ENCODE data around the gene RPS21. TPM values are rescaled to one million over a fixed set of nuclear protein-coding genes. Genes with fewer than 3 reads are reported as not detected.

RPS21 gene
- total and polyA plus RNA-seq, 4 donors, result 222 to 4,827 (median 2,651) TPM

DNA sequence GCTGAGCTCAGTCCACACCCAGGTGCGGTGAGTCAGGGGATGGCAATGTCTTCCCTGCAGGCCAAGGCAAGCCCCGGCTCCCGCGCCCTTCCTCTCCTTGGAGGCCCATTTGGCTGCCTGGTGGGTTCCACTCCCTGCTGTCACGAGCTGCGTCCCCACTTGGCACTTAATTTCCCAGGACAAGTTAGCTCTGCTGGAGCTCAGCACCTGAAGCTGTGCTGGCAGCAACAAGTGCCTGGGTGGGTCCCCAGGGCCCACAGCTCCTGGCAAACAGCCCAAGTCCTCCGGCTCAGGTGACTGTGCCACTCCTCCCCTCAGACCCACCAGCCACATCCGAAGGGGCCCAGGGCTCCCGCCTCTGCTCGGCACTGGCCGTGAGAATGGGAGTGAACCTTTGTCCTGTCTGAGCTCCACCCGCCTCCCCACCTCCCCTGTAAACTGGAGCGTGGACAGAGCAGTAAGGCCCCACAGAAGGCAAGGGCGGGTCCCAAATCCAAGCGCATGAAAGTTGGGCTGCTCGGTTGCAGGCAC lies 36.7 kb upstream of the RPS21 start:
- Histone ChIP-seq H3K4me3 (no peak overlapping the region), H3K9me3 (ENCODE audit: control insufficient read depth in 4 of 4, insufficient read depth in 3 of 4, low read length in 3 of 4) (no peaks in the 10 kb centered on the region), H3K4me1 (ENCODE audit: control insufficient read depth in 5 of 5, insufficient read depth in 5 of 5, low read length in 5 of 5) (peaks cover 0 to 9% (median 6%) of the 10 kb centered on the region in 5 donors), H3K9ac (ENCODE audit: insufficient read depth in 1 of 2, low read length in 2 of 2) (no peak overlapping the region), H3K36me3 (ENCODE audit: control insufficient read depth in 4 of 4, insufficient read depth in 4 of 4, low read length in 4 of 4) (peaks cover 0 to 55% (median 4%) of the 10 kb centered on the region in 4 donors), H3K27me3 (ENCODE audit: control insufficient read depth in 3 of 3, insufficient read depth in 3 of 3, low read length in 2 of 3) (no peaks in the 10 kb centered on the region), H3K27ac (ENCODE audit: low read depth in 1 of 2, low read length in 1 of 2) (peak overlapping the region in 1 of 2 donors; percentile 84)
- 71 to 85% methylated on average over 16 of the region's 16 CpGs for WGBS, 2 donors
- TF ChIP-seq CTCF (IDR thresholded peaks at IDR 0.05; ENCODE audit: control extremely low read depth, extremely low read depth), result no peak
- ATAC-seq (ENCODE audit: insufficient read depth, low FRiP score) (peak; percentile 63), DNase-seq (peak; percentile 47 to 69 (median 61))

DNA sequence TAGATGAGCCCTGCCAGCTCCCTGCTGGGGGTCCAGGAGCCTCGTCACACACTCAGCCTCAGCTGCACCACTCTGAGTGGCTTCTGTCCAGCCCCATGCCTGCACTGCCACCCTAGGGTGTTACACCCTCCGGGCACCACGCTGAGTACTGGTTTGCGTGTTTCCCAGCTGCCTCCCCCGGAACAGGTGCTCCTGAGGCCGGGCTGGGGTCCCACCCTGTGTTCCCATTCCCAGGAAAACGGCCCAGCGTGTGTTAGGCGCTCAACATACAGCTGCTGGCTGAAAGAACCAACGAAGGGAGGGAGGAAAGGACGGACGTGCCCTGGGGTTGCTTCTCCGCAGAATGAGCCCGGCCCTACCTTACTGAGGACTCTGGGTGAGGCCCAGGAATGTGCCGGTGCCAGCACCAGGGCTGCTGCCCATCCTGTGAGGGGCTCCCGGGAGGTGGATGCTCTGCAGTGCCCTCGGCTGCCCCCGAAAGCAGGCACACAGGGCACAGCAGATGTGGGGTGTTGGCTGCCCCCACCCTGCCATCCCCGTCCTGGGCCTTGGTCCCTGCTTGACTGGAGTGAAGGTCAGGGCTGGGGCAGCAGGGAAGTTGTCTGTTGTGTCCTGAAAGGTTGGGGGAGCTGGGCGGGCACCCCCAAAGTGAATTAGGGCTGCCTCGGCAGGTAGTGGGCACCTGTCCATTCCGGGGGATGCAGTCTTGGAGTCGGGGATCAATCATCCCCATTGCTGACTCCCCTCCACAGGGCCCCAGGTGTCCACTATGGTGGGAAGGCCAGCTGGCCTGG lies 36.1 kb upstream of the RPS21 start:
- no peak for DNase-seq
- Histone ChIP-seq H3K9me3 (ENCODE audit: control insufficient read depth in 4 of 4, insufficient read depth in 3 of 4, low read length in 3 of 4) (no peaks in the 10 kb centered on the region), H3K36me3 (ENCODE audit: control insufficient read depth in 4 of 4, insufficient read depth in 4 of 4, low read length in 4 of 4) (peaks cover 0 to 51% (median 4%) of the 10 kb centered on the region in 4 donors), H3K9ac (ENCODE audit: insufficient read depth in 1 of 2, low read length in 2 of 2) (no peak overlapping the region), H3K27me3 (ENCODE audit: control insufficient read depth in 3 of 3, insufficient read depth in 3 of 3, low read length in 2 of 3) (no peaks in the 10 kb centered on the region), H3K4me1 (ENCODE audit: control insufficient read depth in 5 of 5, insufficient read depth in 5 of 5, low read length in 5 of 5) (peaks cover under 1 to 14% (median 13%) of the 10 kb centered on the region in 5 donors), H3K4me3 (no peak overlapping the region), H3K27ac (ENCODE audit: low read depth in 1 of 2, low read length in 1 of 2) (peak overlapping the region in 1 of 2 donors; percentile 84)
- 81 to 89% methylated on average over 23 of the region's 23 CpGs for WGBS, 2 donors
- no peak for ATAC-seq (ENCODE audit: insufficient read depth, low FRiP score)
- TF ChIP-seq CTCF (IDR thresholded peaks at IDR 0.05; ENCODE audit: control extremely low read depth, extremely low read depth), result no peak

- H3K9ac ChIP-seq (ENCODE audit: insufficient read depth in 1 of 2, low read length in 2 of 2), result no peak overlapping the region
- H3K27me3 ChIP-seq (ENCODE audit: control insufficient read depth in 3 of 3, insufficient read depth in 3 of 3, low read length in 2 of 3), result no peaks in the 10 kb centered on the region
- peak overlapping the region; percentile 61 to 84 for H3K27ac ChIP-seq (ENCODE audit: low read depth in 1 of 2, low read length in 1 of 2)
- peaks cover 0 to 46% (median 4%) of the 10 kb centered on the region in 4 donors for H3K36me3 ChIP-seq (ENCODE audit: control insufficient read depth in 4 of 4, insufficient read depth in 4 of 4, low read length in 4 of 4)
- H3K4me3 ChIP-seq, result no peak overlapping the region
- TF ChIP-seq CTCF (IDR thresholded peaks at IDR 0.05; ENCODE audit: control extremely low read depth, extremely low read depth), result no peak
- no peaks in the 10 kb centered on the region for H3K9me3 ChIP-seq (ENCODE audit: control insufficient read depth in 4 of 4, insufficient read depth in 3 of 4, low read length in 3 of 4)
- 90 to 92% methylated on average over 57 to 60 of the region's 60 CpGs for WGBS, 2 donors
- peaks cover 5 to 22% (median 18%) of the 10 kb centered on the region in 5 donors for H3K4me1 ChIP-seq (ENCODE audit: control insufficient read depth in 5 of 5, insufficient read depth in 5 of 5, low read length in 5 of 5)
- no peak for DNase-seq
- ATAC-seq (ENCODE audit: insufficient read depth, low FRiP score), result no peak
Observed at GRCh38 chr20:62351469-62352401, 35.2 kb upstream of the RPS21 start.
